ENCODE data around the gene MBD5.

MBD5 gene

GRCh38 chr2:148221166-148221565 is 200.3 kb downstream of the MBD5 start:
- DNase-seq (ENCODE audit: low read depth in 2 of 2), result no peak

GRCh38 chr2:148221926-148222325 is 201.0 kb downstream of the MBD5 start:
- no peak for DNase-seq (ENCODE audit: low read depth in 2 of 2)

GRCh38 chr2:148231858-148232257 is 211.0 kb downstream of the MBD5 start:
- DNase-seq (ENCODE audit: low read depth in 2 of 2), result no peak

GRCh38 chr2:148234143-148234542 is 213.3 kb downstream of the MBD5 start:
- no peak for DNase-seq (ENCODE audit: low read depth in 2 of 2)

- DNase-seq (ENCODE audit: low read depth in 2 of 2), result no peak
These were observed 217.0 kb downstream of the MBD5 start for GRCh38 chr2:148237911-148238310.

- DNase-seq (ENCODE audit: low read depth in 2 of 2), result no peak
These were observed 217.7 kb downstream of the MBD5 start for GRCh38 chr2:148238561-148238960.

GRCh38 chr2:148240838-148241237 is 219.9 kb downstream of the MBD5 start:
- no peak for DNase-seq (ENCODE audit: low read depth in 2 of 2)

GRCh38 chr2:148244593-148245292 is 223.9 kb downstream of the MBD5 start:
- DNase-seq (ENCODE audit: low read depth in 2 of 2), result no peak

- no peak for DNase-seq (ENCODE audit: low read depth in 2 of 2)
These were observed 231.1 kb downstream of the MBD5 start for GRCh38 chr2:148251993-148252392.

GRCh38 chr2:148252646-148253045 is 231.8 kb downstream of the MBD5 start:
- no peak for DNase-seq (ENCODE audit: low read depth in 2 of 2)

- no peak for DNase-seq (ENCODE audit: low read depth in 2 of 2)
These were observed 232.8 kb downstream of the MBD5 start for GRCh38 chr2:148253685-148254084.

- no peak for DNase-seq (ENCODE audit: low read depth in 2 of 2)
These were observed 235.0 kb downstream of the MBD5 start for GRCh38 chr2:148255929-148256328.

- no peak for DNase-seq (ENCODE audit: low read depth in 2 of 2)
These were observed 236.4 kb downstream of the MBD5 start for GRCh38 chr2:148257276-148257675.

- DNase-seq (ENCODE audit: low read depth in 2 of 2), result no peak
These were observed 237.2 kb downstream of the MBD5 start for GRCh38 chr2:148258124-148258523.

- no peak for DNase-seq (ENCODE audit: low read depth in 2 of 2)
These were observed 238.8 kb downstream of the MBD5 start for GRCh38 chr2:148259674-148260073.

- DNase-seq (ENCODE audit: low read depth in 2 of 2), result no peak
These were observed 243.0 kb downstream of the MBD5 start for GRCh38 chr2:148263890-148264289.

- no peak for DNase-seq (ENCODE audit: low read depth in 2 of 2)
These were observed 252.3 kb downstream of the MBD5 start for GRCh38 chr2:148273158-148273691.

GRCh38 chr2:148279216-148279615 is 258.3 kb downstream of the MBD5 start:
- DNase-seq (ENCODE audit: low read depth in 2 of 2), result no peak

GRCh38 chr2:148282201-148282600 is 261.3 kb downstream of the MBD5 start:
- no peak for DNase-seq (ENCODE audit: low read depth in 2 of 2)

GRCh38 chr2:148292431-148292830 is 271.5 kb downstream of the MBD5 start:
- DNase-seq (ENCODE audit: low read depth in 2 of 2), result no peak

GRCh38 chr2:148298196-148298595 is 277.3 kb downstream of the MBD5 start:
- DNase-seq (ENCODE audit: low read depth in 2 of 2), result no peak

GRCh38 chr2:148299616-148300015 is 278.7 kb downstream of the MBD5 start:
- DNase-seq (ENCODE audit: low read depth in 2 of 2), result no peak

- no peak for DNase-seq (ENCODE audit: low read depth in 2 of 2)
These were observed 279.7 kb downstream of the MBD5 start for GRCh38 chr2:148300544-148300943.

GRCh38 chr2:148301362-148301761 is 280.5 kb downstream of the MBD5 start:
- DNase-seq (ENCODE audit: low read depth in 2 of 2), result no peak
